ENCODE measurements around the gene MAPRE3. TPM values are rescaled to one million over a fixed set of nuclear protein-coding genes. Genes with fewer than 3 reads are reported as not detected.

Gene MAPRE3
- total RNA-seq, 1 donor from 2014 or later = 57.4 TPM

DNA sequence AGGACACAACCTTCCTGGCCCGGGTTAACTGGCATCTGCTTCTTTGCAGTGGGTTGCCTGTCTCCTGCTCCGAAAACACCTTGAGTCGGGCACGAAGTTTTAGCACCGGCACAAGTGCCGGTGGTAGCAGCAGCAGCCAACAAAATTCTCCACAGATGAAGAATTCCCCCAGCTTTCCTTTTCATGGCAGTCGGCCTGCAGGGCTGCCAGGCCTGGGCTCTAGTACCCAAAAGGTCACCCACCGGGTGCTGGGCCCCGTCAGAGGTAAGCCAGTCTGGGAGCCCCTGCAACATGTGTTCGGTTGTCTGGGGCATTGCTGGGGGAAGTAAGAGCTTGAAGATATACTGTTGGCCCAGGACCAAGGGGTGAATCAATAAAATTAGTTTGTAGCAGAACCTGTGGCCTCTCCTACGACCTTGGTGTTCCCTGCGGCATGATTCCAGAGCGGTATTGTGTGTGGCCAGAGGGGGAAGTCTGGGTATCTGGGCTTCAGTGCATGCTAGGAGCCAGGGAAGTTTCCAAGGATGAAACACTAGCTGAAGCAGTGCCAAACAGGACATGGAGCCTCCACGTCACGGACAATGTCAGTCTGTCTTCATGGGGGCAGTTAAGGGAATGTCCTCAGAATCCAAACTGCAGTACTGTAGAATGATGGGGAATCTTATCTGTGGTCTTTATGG, 88.8 kb downstream of the MAPRE3 start:
- TF ChIP-seq, protein P1, sequence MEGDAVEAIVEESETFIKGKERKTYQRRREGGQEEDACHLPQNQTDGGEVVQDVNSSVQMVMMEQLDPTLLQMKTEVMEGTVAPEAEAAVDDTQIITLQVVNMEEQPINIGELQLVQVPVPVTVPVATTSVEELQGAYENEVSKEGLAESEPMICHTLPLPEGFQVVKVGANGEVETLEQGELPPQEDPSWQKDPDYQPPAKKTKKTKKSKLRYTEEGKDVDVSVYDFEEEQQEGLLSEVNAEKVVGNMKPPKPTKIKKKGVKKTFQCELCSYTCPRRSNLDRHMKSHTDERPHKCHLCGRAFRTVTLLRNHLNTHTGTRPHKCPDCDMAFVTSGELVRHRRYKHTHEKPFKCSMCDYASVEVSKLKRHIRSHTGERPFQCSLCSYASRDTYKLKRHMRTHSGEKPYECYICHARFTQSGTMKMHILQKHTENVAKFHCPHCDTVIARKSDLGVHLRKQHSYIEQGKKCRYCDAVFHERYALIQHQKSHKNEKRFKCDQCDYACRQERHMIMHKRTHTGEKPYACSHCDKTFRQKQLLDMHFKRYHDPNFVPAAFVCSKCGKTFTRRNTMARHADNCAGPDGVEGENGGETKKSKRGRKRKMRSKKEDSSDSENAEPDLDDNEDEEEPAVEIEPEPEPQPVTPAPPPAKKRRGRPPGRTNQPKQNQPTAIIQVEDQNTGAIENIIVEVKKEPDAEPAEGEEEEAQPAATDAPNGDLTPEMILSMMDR (IDR thresholded peaks at IDR 0.05; ENCODE audit: borderline replicate concordance) = no peak
- intact Hi-C loops (cut with micrococcal nuclease) = no loop called here
- DNase-seq = no peak
- no peaks in the 10 kb centered on the region for H3K9me3 ChIP-seq (replicated peaks)
- H3K27ac ChIP-seq (replicated peaks) = peak overlapping the region; percentile 12
- peaks cover 21% of the 10 kb centered on the region for H3K4me1 ChIP-seq
- peaks cover 58% of the 10 kb centered on the region for H3K36me3 ChIP-seq
- no peaks in the 10 kb centered on the region for H3K27me3 ChIP-seq (ENCODE audit: low read depth)
- no peak overlapping the region for H3K4me3 ChIP-seq

DNA sequence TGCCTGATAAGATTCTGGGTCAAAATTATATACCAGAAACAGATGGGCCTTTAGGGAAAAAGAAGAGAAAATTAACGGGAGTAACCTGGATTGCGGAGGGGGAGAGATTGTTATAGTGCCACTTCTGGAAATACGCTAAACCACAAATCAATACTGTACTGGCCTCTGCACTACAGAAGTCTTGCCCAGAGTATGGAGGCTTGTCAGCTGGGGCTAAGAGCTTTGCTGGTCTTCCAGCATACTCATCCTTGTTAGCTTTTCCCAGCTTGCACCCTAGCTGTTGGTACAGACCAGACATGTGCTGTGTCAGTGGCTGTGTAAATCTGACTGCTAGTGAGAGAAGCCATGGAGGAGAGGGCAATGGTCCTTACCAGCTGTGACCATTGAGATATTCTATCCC, 89.9 kb downstream of the MAPRE3 start:
- no peak overlapping the region for H3K27ac ChIP-seq (replicated peaks)
- no peaks in the 10 kb centered on the region for H3K27me3 ChIP-seq (ENCODE audit: low read depth)
- no peak overlapping the region for H3K4me3 ChIP-seq
- TF ChIP-seq, protein P1 (IDR thresholded peaks at IDR 0.05; ENCODE audit: borderline replicate concordance) = no peak
- intact Hi-C loops (cut with micrococcal nuclease) = no loop called here
- no peak for DNase-seq
- no peaks in the 10 kb centered on the region for H3K9me3 ChIP-seq (replicated peaks)
- peaks cover 48% of the 10 kb centered on the region for H3K36me3 ChIP-seq
- peaks cover 21% of the 10 kb centered on the region for H3K4me1 ChIP-seq

DNA sequence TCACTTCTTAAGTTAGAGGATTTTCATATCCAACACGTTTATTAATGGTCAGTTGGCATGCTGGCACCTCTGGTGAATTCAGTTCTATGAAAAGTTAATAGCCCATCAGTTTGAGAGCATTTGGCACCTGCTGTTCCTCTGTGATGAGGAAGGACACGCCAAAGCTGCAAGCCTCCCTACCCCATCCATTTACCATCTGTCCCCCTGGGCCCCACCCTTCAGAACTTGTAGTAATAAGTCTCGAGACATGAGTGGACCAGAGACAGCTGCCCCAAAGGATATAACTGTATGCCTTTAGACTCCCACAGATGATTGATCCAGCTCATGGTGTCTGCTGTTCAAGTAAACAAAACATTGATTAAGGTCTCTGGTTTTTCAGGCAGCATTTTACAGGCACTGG, 94.7 kb downstream of the MAPRE3 start:
- TF ChIP-seq, protein P1 (IDR thresholded peaks at IDR 0.05; ENCODE audit: borderline replicate concordance) = no peak
- H3K27me3 ChIP-seq (ENCODE audit: low read depth) = no peaks in the 10 kb centered on the region
- no peak overlapping the region for H3K4me3 ChIP-seq
- no peaks in the 10 kb centered on the region for H3K9me3 ChIP-seq (replicated peaks)
- H3K4me1 ChIP-seq = peaks cover 36% of the 10 kb centered on the region
- no peak overlapping the region for H3K27ac ChIP-seq (replicated peaks)
- H3K36me3 ChIP-seq = peaks cover 36% of the 10 kb centered on the region
- DNase-seq = no peak
- intact Hi-C loops (cut with micrococcal nuclease) = no loop called here

DNA sequence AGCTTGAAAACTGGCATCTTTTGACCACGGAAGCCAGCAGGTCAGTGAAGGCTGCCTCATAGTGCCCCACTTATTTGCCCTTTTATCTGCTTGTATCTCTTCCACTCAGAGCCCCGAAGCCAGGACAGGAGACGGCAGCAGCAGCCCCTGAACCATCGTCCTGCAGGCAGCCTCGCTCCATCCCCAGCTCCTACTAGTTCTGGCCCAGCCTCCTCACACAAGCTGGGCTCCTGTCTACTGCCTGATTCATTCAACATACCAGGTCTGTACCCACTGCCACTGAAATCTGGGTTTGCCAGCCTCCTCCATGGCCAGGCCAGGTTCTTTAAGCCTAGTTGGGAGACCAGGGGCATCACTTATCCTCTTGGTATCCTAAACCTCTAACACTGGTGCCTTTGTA, 96.9 kb downstream of the MAPRE3 start:
- H3K27me3 ChIP-seq (ENCODE audit: low read depth) = no peaks in the 10 kb centered on the region
- H3K27ac ChIP-seq (replicated peaks) = no peak overlapping the region
- TF ChIP-seq, protein P1 (IDR thresholded peaks at IDR 0.05; ENCODE audit: borderline replicate concordance) = no peak
- intact Hi-C loops (cut with micrococcal nuclease) = no loop called here
- H3K36me3 ChIP-seq = peaks cover 32% of the 10 kb centered on the region
- H3K9me3 ChIP-seq (replicated peaks) = no peaks in the 10 kb centered on the region
- no peak for DNase-seq
- no peak overlapping the region for H3K4me3 ChIP-seq
- peaks cover 55% of the 10 kb centered on the region for H3K4me1 ChIP-seq

DNA sequence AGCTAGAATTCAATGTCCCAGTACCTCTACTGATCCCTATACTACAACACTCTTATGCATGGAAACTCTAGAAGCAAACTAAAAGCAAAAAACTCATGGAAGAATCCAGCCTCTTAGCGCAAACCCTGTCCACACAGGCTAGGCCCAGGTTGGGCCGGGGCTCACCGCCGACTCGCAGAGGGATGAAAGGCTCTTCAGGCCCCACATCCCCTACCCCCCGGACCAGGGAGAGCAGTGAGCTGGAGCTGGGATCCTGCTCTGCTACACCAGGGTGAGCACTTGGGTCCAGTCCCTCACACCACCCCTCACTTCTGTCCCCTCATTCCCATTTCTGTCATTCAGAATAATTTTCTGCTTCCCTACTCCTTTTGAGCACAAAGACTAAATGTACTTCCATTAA, 99.0 kb downstream of the MAPRE3 start:
- H3K9me3 ChIP-seq (replicated peaks) = no peaks in the 10 kb centered on the region
- intact Hi-C loops (cut with micrococcal nuclease) = no loop called here
- TF ChIP-seq, protein P1 (IDR thresholded peaks at IDR 0.05; ENCODE audit: borderline replicate concordance) = no peak
- peaks cover 32% of the 10 kb centered on the region for H3K36me3 ChIP-seq
- no peaks in the 10 kb centered on the region for H3K27me3 ChIP-seq (ENCODE audit: low read depth)
- H3K27ac ChIP-seq (replicated peaks) = peak overlapping the region; percentile 93
- DNase-seq = no peak
- no peak overlapping the region for H3K4me3 ChIP-seq
- peaks cover 62% of the 10 kb centered on the region for H3K4me1 ChIP-seq
